ENCODE measurements around the gene SUSD3. TPM values are rescaled to one million over a fixed set of nuclear protein-coding genes. Genes with fewer than 3 reads are reported as not detected.
A peak's percentile ranks its signal among the peaks of the same experiment; 100 is the strongest.

Gene SUSD3
- total RNA-seq, 1 experiment from 2014 or later, result 9.0 TPM

GRCh38 chr9:93111001-93111370 is 52.5 kb downstream of the SUSD3 start:
- 0 out of 7 replicates have a peak overlapping the region, but pooled peaks of 2 of the 3 experiments have one; percentile 8 to 76 for H3K27ac Mint-ChIP-seq
- Histone ChIP-seq H3K18ac (ENCODE audit: insufficient read length, low read depth, low read length) (no peak overlapping the region), H3T11ph (ENCODE audit: low read length) (no peak overlapping the region), H3K79me2 (ENCODE audit: insufficient read depth, low read length) (no peaks in the 10 kb centered on the region), H4K20me1 (ENCODE audit: control insufficient read depth, insufficient read depth, insufficient read length) (no peaks in the 10 kb centered on the region), H4K8ac (replicated peaks; ENCODE audit: insufficient read length, low read depth, low read length) (no peak overlapping the region), H2BK15ac (ENCODE audit: low read depth, low read length) (no peak overlapping the region), H2BK5ac (ENCODE audit: insufficient read length, low read length) (no peak overlapping the region), H3K4me1 (ENCODE audit: insufficient read depth, low read length) (no peaks in the 10 kb centered on the region), H4K91ac (ENCODE audit: insufficient read length, low read depth, low read length) (no peak overlapping the region), H2AK5ac (ENCODE audit: insufficient read length, low read length) (no peak overlapping the region), H3K79me1 (ENCODE audit: insufficient read depth, low read depth, low read length, poor library complexity, severe bottlenecking) (peaks cover 3% of the 10 kb centered on the region), H3K4me2 (ENCODE audit: insufficient read depth, insufficient read length, low read length) (no peak overlapping the region), H3K14ac (ENCODE audit: insufficient read depth, low read length) (no peak overlapping the region; the same call in 1 of the 2 replicates), H3K9me3 (ENCODE audit: control insufficient read depth, low read depth, low read length) (no peaks in the 10 kb centered on the region), H3K27ac (ENCODE audit: insufficient read length, low read depth, low read length) (no peak overlapping the region), H4K5ac (ENCODE audit: insufficient read length, low read depth, low read length) (no peak overlapping the region), H3K27me3 (ENCODE audit: insufficient read depth, low read length) (no peaks in the 10 kb centered on the region), H3K56ac (ENCODE audit: insufficient read length, low read depth, low read length) (no peak overlapping the region), H3K9ac (ENCODE audit: extremely low read depth, insufficient read length, low read length) (no peak overlapping the region), H2BK12ac (ENCODE audit: insufficient read length, low read depth, low read length) (no peak overlapping the region), H2AFZ (ENCODE audit: low read length) (no peak overlapping the region), H3K23me2 (ENCODE audit: insufficient read length, low read depth, low read length, poor library complexity, severe bottlenecking) (no peaks in the 10 kb centered on the region), H2BK120ac (ENCODE audit: low read depth, low read length, poor library complexity, severe bottlenecking) (no peak overlapping the region), H2BK20ac (ENCODE audit: low read depth, low read length, poor library complexity, severe bottlenecking) (no peak overlapping the region), H3K23ac (ENCODE audit: insufficient read length, low read depth, low read length) (no peak overlapping the region), H3K4ac (ENCODE audit: low read depth, low read length) (no peak overlapping the region)
- H3K9me3 Mint-ChIP-seq, result no peaks in the 10 kb centered on the region
- DNase-seq, result no peak
- H3K36me3 Mint-ChIP-seq (ENCODE audit: insufficient read depth in 1 of 3, low read depth in 3 of 3), result peaks cover 0 to 8% (median 3%) of the 10 kb centered on the region in 3 experiments; a peak in 5 of 7 replicates
- H3K27me3 Mint-ChIP-seq (ENCODE audit: low read depth), result no peaks in the 10 kb centered on the region
- no peak overlapping the region for H3K4me3 Mint-ChIP-seq
- TF ChIP-seq, protein P1, sequence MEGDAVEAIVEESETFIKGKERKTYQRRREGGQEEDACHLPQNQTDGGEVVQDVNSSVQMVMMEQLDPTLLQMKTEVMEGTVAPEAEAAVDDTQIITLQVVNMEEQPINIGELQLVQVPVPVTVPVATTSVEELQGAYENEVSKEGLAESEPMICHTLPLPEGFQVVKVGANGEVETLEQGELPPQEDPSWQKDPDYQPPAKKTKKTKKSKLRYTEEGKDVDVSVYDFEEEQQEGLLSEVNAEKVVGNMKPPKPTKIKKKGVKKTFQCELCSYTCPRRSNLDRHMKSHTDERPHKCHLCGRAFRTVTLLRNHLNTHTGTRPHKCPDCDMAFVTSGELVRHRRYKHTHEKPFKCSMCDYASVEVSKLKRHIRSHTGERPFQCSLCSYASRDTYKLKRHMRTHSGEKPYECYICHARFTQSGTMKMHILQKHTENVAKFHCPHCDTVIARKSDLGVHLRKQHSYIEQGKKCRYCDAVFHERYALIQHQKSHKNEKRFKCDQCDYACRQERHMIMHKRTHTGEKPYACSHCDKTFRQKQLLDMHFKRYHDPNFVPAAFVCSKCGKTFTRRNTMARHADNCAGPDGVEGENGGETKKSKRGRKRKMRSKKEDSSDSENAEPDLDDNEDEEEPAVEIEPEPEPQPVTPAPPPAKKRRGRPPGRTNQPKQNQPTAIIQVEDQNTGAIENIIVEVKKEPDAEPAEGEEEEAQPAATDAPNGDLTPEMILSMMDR (conservative IDR thresholded peaks at IDR 0.05), result no peak
- WGBS (ENCODE audit: extremely low coverage, insufficient read length, low lambda C conversion rate), result no CpG with 5 or more reads among the region's 11 CpGs
- H3K4me1 Mint-ChIP-seq, result peaks cover 10 to 14% of the 10 kb centered on the region in 2 experiments; a peak in 3 of 4 replicates

Data from H9 (cell line).